Lower lobe of right lung (tissue), 2 donors: ENCODE results near the gene EVA1C. TPM values are rescaled to one million over a fixed set of nuclear protein-coding genes. Genes with fewer than 3 reads are reported as not detected.
"Not testable (repeated sequence)": the region's sequence is repeated elsewhere in the genome, so short reads cannot be mapped to it uniquely, and the experiment has no call there.

Experiments used
- ATAC-seq, 2 donors: fragments of 200-7000 bp; cut with Tn5 transposase; one replicate each; pipeline ENCODE4 v1.9.1; 2020 to 2022; ENCODE audit warnings: mild to moderate bottlenecking in 2 of 2, moderate library complexity in 2 of 2
- DNase-seq: peaks from one replicate; pipeline ENCODE4 v3.0.0-alpha.2; 2020
- H3K27ac ChIP-seq: fragments of 200-600 bp; one replicate; pipeline ENCODE4 v1.8.0; 2022
- H3K27me3 ChIP-seq: fragments of 200-600 bp; one replicate; pipeline ENCODE4 v1.8.0; 2022; ENCODE audit warnings: low read depth
- H3K36me3 ChIP-seq: fragments of 200-600 bp; one replicate; pipeline ENCODE4 v1.8.0; 2022; ENCODE audit warnings: mild to moderate bottlenecking
- H3K4me1 ChIP-seq: fragments of 200-600 bp; one replicate; pipeline ENCODE4 v1.8.0; 2022
- H3K4me3 ChIP-seq: fragments of 200-600 bp; one replicate; pipeline ENCODE4 v1.8.0; 2022; ENCODE audit warnings: mild to moderate bottlenecking
- H3K9me3 ChIP-seq: fragments of 200-600 bp; one replicate; pipeline ENCODE4 v1.8.0; 2022
- intact Hi-C: fragments of 100-400 bp; cut with DNase I; formaldehyde crosslinking; loops from one replicate; pipeline ENCODE4 v1.11.0; 2022
- total RNA-seq: library from RNA; stranded (reverse); fragmentation: NEBNext Ultra II Directional; extraction: Animal tissue kit (Norgen Biotek cat#: 25700); gene quantifications from one replicate; pipeline ENCODE4 v1.2.1, GENCODE V29; 2021
- TF ChIP-seq, protein P1 (sequence below): fragments of 200-600 bp; IDR thresholded peaks from one replicate; pipeline ENCODE4 v1.8.0; 2022; ENCODE audit warnings: antibody characterized with exemption, mild to moderate bottlenecking
- donor health status: DM: no; HTN: yes; CAD: no; lungs with severe emphysema.

EVA1C gene
- total RNA-seq, 1 donor from 2014 or later, result 31.8 TPM

DNA sequence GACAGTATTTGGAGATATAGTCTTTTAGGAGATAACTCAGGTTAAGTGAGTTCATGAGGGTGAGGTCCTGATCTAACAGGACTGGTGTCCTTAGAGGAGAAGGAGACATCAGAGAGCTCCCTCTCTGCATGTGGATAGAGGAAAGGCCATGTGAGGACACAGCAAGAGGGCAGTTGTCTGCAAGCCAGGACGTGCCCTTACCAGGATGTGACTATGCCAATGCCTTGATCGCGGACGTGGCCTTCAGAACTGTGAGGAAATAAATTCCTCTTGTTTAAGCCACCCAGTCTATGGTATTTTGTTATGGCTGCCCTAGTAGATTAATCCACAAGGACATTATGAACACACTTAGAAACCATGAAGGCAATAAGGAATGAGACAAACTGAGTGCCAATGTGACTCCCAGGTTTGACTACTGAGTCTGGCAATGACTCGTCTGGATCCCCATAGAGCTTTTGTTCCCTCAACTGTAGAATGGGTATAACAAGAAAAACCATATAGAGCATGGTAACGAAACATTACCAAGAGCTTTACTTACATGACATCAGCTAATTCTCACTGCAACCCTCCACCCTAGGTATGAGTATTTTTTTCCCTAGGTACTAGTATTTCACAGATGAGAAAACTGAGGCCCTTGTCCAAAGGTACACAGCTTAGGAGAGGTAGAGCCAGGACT is 26.2 kb upstream of the EVA1C start:
- intact Hi-C loops, result no loop called here
- TF ChIP-seq, protein P1, sequence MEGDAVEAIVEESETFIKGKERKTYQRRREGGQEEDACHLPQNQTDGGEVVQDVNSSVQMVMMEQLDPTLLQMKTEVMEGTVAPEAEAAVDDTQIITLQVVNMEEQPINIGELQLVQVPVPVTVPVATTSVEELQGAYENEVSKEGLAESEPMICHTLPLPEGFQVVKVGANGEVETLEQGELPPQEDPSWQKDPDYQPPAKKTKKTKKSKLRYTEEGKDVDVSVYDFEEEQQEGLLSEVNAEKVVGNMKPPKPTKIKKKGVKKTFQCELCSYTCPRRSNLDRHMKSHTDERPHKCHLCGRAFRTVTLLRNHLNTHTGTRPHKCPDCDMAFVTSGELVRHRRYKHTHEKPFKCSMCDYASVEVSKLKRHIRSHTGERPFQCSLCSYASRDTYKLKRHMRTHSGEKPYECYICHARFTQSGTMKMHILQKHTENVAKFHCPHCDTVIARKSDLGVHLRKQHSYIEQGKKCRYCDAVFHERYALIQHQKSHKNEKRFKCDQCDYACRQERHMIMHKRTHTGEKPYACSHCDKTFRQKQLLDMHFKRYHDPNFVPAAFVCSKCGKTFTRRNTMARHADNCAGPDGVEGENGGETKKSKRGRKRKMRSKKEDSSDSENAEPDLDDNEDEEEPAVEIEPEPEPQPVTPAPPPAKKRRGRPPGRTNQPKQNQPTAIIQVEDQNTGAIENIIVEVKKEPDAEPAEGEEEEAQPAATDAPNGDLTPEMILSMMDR, result no peak
- peaks cover 39% of the 10 kb centered on the region for H3K36me3 ChIP-seq
- peaks cover 2% of the 10 kb centered on the region for H3K4me1 ChIP-seq
- DNase-seq, result no peak
- no peaks in the 10 kb centered on the region for H3K27me3 ChIP-seq
- no peak overlapping the region for H3K27ac ChIP-seq
- no peak for ATAC-seq
- H3K4me3 ChIP-seq, result no peak overlapping the region
- no peaks in the 10 kb centered on the region for H3K9me3 ChIP-seq

- no peaks in the 10 kb centered on the region for H3K27me3 ChIP-seq
- DNase-seq (no peak), ATAC-seq (peak; percentile 35 to 62)
- H3K4me1 ChIP-seq, result peaks cover 11% of the 10 kb centered on the region
- TF ChIP-seq, protein P1, result no peak
- no peaks in the 10 kb centered on the region for H3K9me3 ChIP-seq
- intact Hi-C loops, result no loop called here
- H3K27ac ChIP-seq, result peak overlapping the region; percentile 7
- H3K36me3 ChIP-seq, result peaks cover 35% of the 10 kb centered on the region
- no peak overlapping the region for H3K4me3 ChIP-seq
Observed at GRCh38 chr21:32387151-32387550, 25.4 kb upstream of the EVA1C start.

DNA sequence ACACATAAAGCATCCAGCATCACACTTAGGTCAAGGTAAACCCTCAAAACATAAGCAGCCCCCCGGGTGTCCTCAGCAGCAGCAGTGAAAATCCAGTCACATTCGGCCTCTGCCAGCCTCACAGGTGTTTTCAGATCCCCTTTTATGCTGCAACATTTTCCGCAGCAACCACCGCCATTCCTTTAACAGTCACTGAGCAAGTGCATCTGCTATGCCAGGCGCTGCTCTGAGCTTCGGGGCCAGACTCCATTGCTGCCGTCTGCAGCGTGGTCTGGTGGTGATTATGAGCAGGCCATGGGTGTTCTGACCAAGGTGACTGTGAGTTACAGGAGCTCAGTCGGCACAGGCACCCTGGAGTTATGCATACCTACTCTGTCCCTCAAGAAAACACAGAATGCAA is 24.2 kb upstream of the EVA1C start:
- H3K27ac ChIP-seq, result no peak overlapping the region
- peaks cover 15% of the 10 kb centered on the region for H3K4me1 ChIP-seq
- H3K36me3 ChIP-seq, result peaks cover 23% of the 10 kb centered on the region
- ATAC-seq (no peak), DNase-seq (no peak)
- H3K4me3 ChIP-seq, result no peak overlapping the region
- no peaks in the 10 kb centered on the region for H3K27me3 ChIP-seq
- no peaks in the 10 kb centered on the region for H3K9me3 ChIP-seq
- intact Hi-C loops, result no loop called here
- TF ChIP-seq, protein P1, result no peak

DNA sequence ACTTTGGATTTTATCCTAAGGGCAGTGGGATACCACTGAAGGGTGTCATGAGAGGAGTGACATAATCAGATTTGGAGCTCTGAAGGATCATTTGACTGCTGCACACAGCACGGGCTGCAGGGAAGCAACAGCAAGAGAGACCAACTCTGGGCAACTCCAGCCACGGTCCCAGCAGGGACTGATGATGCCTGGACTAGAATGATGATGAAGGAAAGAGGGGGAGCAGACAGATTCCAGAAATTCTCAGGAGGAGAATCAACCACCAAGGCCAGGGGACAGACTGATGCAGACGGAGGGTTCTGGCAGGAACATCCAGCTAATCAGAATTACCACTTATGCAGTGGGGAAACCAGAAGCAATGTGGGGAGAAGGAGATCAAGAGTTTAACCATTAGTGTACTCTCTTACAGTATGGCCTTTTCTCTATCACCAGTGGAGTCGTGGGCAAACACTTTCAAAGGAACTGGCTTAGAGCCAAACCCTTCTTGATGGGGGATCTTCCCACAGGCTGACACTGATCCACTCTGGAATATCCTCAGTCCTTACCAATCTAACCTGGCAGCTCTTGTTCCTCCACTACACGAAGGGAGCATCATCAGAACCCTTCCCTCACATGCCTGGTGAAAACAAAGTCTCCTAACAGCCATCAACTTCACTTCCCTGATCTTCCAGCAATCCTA is 23.0 kb upstream of the EVA1C start:
- Histone ChIP-seq H3K36me3 (peaks cover 12% of the 10 kb centered on the region), H3K4me3 (no peak overlapping the region), H3K4me1 (peaks cover 15% of the 10 kb centered on the region), H3K9me3 (no peaks in the 10 kb centered on the region), H3K27me3 (no peaks in the 10 kb centered on the region), H3K27ac (no peak overlapping the region)
- TF ChIP-seq, protein P1, result no peak
- ATAC-seq, result no peak
- intact Hi-C loops, result no loop called here
- DNase-seq, result no peak

- H3K36me3 ChIP-seq, intact Hi-C loops, H3K27me3 ChIP-seq, H3K4me3 ChIP-seq, ATAC-seq, DNase-seq, H3K9me3 ChIP-seq, H3K27ac ChIP-seq: not testable (repeated sequence)
- peaks cover 15% of the 10 kb centered on the region for H3K4me1 ChIP-seq
Observed at GRCh38 chr21:32390537-32391224, 21.8 kb upstream of the EVA1C start.

GRCh38 chr21:32391755-32392154 is 20.8 kb upstream of the EVA1C start:
- DNase-seq, result no peak
- Histone ChIP-seq H3K4me1 (peaks cover 15% of the 10 kb centered on the region), H3K36me3 (no peaks in the 10 kb centered on the region), H3K9me3 (no peaks in the 10 kb centered on the region), H3K27me3 (no peaks in the 10 kb centered on the region), H3K4me3 (peak overlapping the region; percentile 88), H3K27ac (no peak overlapping the region)
- TF ChIP-seq, protein P1, result no peak
- intact Hi-C loops, result no loop called here
- ATAC-seq, result no peak
